Breast epithelium (tissue), 3 donors: Measurements from ENCODE around the gene TMEM150C.

Experiments
- POLR2AphosphoS5 ChIP-seq, 3 donors: sonication (generic); formaldehyde crosslinking; IDR thresholded peaks; one replicate each; pipeline ENCODE4 v1.6.1; 2017; ENCODE audit warnings: antibody characterized with exemption in 3 of 3
- TF ChIP-seq, protein P1 (sequence below), 3 donors: fragments of 450-650 bp; IDR thresholded peaks; one replicate each; pipeline ENCODE4 v1.5.1; 2016 to 2017; ENCODE audit warnings: antibody characterized with exemption in 3 of 3, mild to moderate bottlenecking in 3 of 3, moderate library complexity in 3 of 3

DNA sequence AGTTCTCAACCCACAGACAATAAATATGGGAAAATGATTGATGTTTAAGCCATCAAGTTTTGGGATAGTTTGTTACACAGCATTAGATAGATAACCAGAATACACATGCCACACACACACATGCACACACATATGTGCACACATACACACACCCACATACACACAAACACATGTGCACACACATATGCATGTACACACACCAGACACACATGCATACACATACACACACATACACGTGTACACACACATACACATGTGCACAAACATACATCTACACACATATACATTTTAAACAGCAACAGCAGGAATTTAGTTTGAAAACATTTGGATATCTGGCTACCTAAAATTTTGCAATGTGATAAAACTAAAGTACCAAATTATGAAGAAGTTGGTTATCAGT is 42.7 kb upstream of the TMEM150C start:
- TF ChIP-seq, protein P1, sequence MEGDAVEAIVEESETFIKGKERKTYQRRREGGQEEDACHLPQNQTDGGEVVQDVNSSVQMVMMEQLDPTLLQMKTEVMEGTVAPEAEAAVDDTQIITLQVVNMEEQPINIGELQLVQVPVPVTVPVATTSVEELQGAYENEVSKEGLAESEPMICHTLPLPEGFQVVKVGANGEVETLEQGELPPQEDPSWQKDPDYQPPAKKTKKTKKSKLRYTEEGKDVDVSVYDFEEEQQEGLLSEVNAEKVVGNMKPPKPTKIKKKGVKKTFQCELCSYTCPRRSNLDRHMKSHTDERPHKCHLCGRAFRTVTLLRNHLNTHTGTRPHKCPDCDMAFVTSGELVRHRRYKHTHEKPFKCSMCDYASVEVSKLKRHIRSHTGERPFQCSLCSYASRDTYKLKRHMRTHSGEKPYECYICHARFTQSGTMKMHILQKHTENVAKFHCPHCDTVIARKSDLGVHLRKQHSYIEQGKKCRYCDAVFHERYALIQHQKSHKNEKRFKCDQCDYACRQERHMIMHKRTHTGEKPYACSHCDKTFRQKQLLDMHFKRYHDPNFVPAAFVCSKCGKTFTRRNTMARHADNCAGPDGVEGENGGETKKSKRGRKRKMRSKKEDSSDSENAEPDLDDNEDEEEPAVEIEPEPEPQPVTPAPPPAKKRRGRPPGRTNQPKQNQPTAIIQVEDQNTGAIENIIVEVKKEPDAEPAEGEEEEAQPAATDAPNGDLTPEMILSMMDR (IDR thresholded peaks at IDR 0.05) = no peak
- no peak for TF ChIP-seq POLR2AphosphoS5 (IDR thresholded peaks at IDR 0.05)
